Left kidney (tissue), 2 donors: Measurements from ENCODE around the gene SUZ12. TPM values are rescaled to one million over a fixed set of nuclear protein-coding genes. Genes with fewer than 3 reads are reported as not detected.
"Not testable (repeated sequence)": the region's sequence is repeated elsewhere in the genome, so short reads cannot be mapped to it uniquely, and the experiment has no call there.

Experiments
- DNase-seq: peaks from one replicate; pipeline ENCODE4 v3.0.0-alpha.2; 2013
- polyA plus RNA-seq: library from polyadenylated mRNA; unstranded; fragments of 120-200 nt; gene quantifications from one replicate; pipeline ENCODE4 v1.2.1, GENCODE V29; 2013; ENCODE audit not compliant: insufficient read length

SUZ12 gene
- polyA plus RNA-seq, 1 donor, result 55.7 TPM

- DNase-seq, result not testable (repeated sequence)
Measured at GRCh38 chr17:31941916-31942315, 5.1 kb downstream of the SUZ12 start.

- DNase-seq, result not testable (repeated sequence)
Measured at GRCh38 chr17:31942396-31942795, 5.6 kb downstream of the SUZ12 start.

GRCh38 chr17:31951953-31952352, 15.1 kb downstream of the SUZ12 start:
- not testable (repeated sequence) for DNase-seq

- not testable (repeated sequence) for DNase-seq
Measured at GRCh38 chr17:31964131-31964530, 27.3 kb downstream of the SUZ12 start.

- DNase-seq, result no peak
Measured at GRCh38 chr17:31967648-31968047, 30.8 kb downstream of the SUZ12 start.

- DNase-seq, result not testable (repeated sequence)
Measured at GRCh38 chr17:31970416-31970815, 33.6 kb downstream of the SUZ12 start.

- not testable (repeated sequence) for DNase-seq
Measured at GRCh38 chr17:31974269-31975071, 37.7 kb downstream of the SUZ12 start.

GRCh38 chr17:31975391-31975790, 38.6 kb downstream of the SUZ12 start:
- DNase-seq, result not testable (repeated sequence)

- DNase-seq, result not testable (repeated sequence)
Measured at GRCh38 chr17:31991821-31992220, 55.0 kb downstream of the SUZ12 start.

GRCh38 chr17:31997005-31997404, 60.2 kb downstream of the SUZ12 start:
- no peak for DNase-seq

GRCh38 chr17:32006957-32007462, 70.2 kb downstream of the SUZ12 start, which contains the start of gene LRRC37B:
Gene LRRC37B, plus strand, starts transcription at chr17:32007383. Its CDS starts 14,010 bp downstream, at chr17:32021393.
- peak; percentile 78 for DNase-seq

- no peak for DNase-seq
Measured at GRCh38 chr17:32007463-32008298, 70.9 kb downstream of the SUZ12 start.

GRCh38 chr17:32009262-32009542, 72.4 kb downstream of the SUZ12 start:
- no peak for DNase-seq

GRCh38 chr17:32010114-32010513, 73.3 kb downstream of the SUZ12 start:
- no peak for DNase-seq

GRCh38 chr17:32015245-32016013, 78.6 kb downstream of the SUZ12 start:
- DNase-seq, result peak; percentile 40

- no peak for DNase-seq
Measured at GRCh38 chr17:32016231-32016630, 79.4 kb downstream of the SUZ12 start.

- DNase-seq, result no peak
Measured at GRCh38 chr17:32019228-32019627, 82.4 kb downstream of the SUZ12 start.

- no peak for DNase-seq
Measured at GRCh38 chr17:32020943-32021614, 84.3 kb downstream of the SUZ12 start.

- DNase-seq, result no peak
Measured at GRCh38 chr17:32021615-32021955, 84.8 kb downstream of the SUZ12 start.

GRCh38 chr17:32022554-32022953, 85.7 kb downstream of the SUZ12 start:
- DNase-seq, result not testable (repeated sequence)

GRCh38 chr17:32027271-32027670, 90.5 kb downstream of the SUZ12 start:
- not testable (repeated sequence) for DNase-seq

- no peak for DNase-seq
Measured at GRCh38 chr17:32033223-32033622, 96.4 kb downstream of the SUZ12 start.
